ENCODE data around the gene MSRB1.

GRCh38 chr16:1980030-1980769, 37.2 kb upstream of the MSRB1 start:
- no peak for TF ChIP-seq MAX (IDR thresholded peaks at IDR 0.05)
- no peak for TF ChIP-seq RAD21 (IDR thresholded peaks at IDR 0.05; ENCODE audit: low read depth)
- no peak for TF ChIP-seq ZBTB7A (IDR thresholded peaks at IDR 0.05; ENCODE audit: low read depth)
- TF ChIP-seq TCF12 (IDR thresholded peaks at IDR 0.05; ENCODE audit: low read depth) = no peak
- TF ChIP-seq TAF1 (IDR thresholded peaks at IDR 0.05; ENCODE audit: low read depth) = no peak
- no peak for TF ChIP-seq YY1 (IDR thresholded peaks at IDR 0.05; ENCODE audit: low read depth)
- no peak for TF ChIP-seq REST (IDR thresholded peaks at IDR 0.05; ENCODE audit: low read depth)
- no peak for TF ChIP-seq EP300 (IDR thresholded peaks at IDR 0.05; ENCODE audit: borderline replicate concordance)
- TF ChIP-seq TEAD4 (IDR thresholded peaks at IDR 0.05) = no peak
- no peak for TF ChIP-seq CREB1 (IDR thresholded peaks at IDR 0.05; ENCODE audit: low read depth)
- no peak for TF ChIP-seq CEBPB (IDR thresholded peaks at IDR 0.05)
- TF ChIP-seq EGR1 (IDR thresholded peaks at IDR 0.05) = no peak
- TF ChIP-seq NFIC (IDR thresholded peaks at IDR 0.05) = no peak
- no peak for TF ChIP-seq FOXM1 (IDR thresholded peaks at IDR 0.05; ENCODE audit: borderline replicate concordance, low read depth)

All from Ishikawa (cell line).